ENCODE results near the gene JARID2. TPM values are rescaled to one million over a fixed set of nuclear protein-coding genes. Genes with fewer than 3 reads are reported as not detected.

JARID2 gene
- total and polyA plus RNA-seq, 2 of the 8 experiments (the other 6 are each of a cell fraction or from before 2014, with no cell fraction given), result 60.1 to 239 TPM

GRCh38 chr6:15304337-15305042 lies 58.6 kb downstream of the JARID2 start (continued):
- no peak for TF ChIP-seq SP1 (IDR thresholded peaks at IDR 0.05; ENCODE audit: low read depth, low read length)
- no peak for TF ChIP-seq BACH1 (IDR thresholded peaks at IDR 0.05; ENCODE audit: low read length)
- no peak for TF ChIP-seq RFX5 (IDR thresholded peaks at IDR 0.05; ENCODE audit: borderline replicate concordance, low read depth, low read length)
